Tibial nerve (tissue), 3 donors: ENCODE data around the gene ZNF726.

Source experiments
- POLR2A ChIP-seq, 2 donors: fragments of 450-650 bp; IDR thresholded peaks; one replicate each; pipeline ENCODE4 v1.6.1; 2017; ENCODE audit warnings: antibody characterized with exemption in 2 of 2, mild to moderate bottlenecking in 2 of 2, moderate library complexity in 2 of 2
- TF ChIP-seq, protein P1 (sequence below), 5 experiments: fragments of 200-600 bp in 3 of 5; fragments of 450-650 bp in 2 of 5; sonication (generic) in 3 of 5; IDR thresholded peaks; one replicate each; pipeline ENCODE4 v1.5.1; 2016 to 2019; ENCODE audit warnings: antibody characterized with exemption in 5 of 5, mild to moderate bottlenecking in 3 of 5, moderate library complexity in 2 of 5

DNA sequence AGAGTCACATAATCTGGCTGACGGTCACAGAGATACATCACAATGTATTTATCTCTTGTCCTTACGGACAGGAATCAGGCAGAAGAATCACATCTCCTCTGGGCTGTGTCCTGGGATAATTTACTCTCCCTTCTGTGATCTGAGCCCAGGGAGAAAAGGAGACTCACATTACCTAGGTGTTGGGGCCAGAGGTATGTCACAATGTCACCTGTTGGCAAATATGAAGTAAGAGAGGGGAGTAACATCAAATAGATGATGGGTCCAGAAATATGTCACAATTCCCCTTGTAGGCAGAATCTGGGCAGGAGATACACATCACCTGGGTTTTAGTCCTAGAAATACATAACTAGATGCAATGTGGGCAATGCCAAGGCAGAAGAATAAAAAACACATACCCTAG is 67.2 kb downstream of the ZNF726 start:
- TF ChIP-seq, protein P1, sequence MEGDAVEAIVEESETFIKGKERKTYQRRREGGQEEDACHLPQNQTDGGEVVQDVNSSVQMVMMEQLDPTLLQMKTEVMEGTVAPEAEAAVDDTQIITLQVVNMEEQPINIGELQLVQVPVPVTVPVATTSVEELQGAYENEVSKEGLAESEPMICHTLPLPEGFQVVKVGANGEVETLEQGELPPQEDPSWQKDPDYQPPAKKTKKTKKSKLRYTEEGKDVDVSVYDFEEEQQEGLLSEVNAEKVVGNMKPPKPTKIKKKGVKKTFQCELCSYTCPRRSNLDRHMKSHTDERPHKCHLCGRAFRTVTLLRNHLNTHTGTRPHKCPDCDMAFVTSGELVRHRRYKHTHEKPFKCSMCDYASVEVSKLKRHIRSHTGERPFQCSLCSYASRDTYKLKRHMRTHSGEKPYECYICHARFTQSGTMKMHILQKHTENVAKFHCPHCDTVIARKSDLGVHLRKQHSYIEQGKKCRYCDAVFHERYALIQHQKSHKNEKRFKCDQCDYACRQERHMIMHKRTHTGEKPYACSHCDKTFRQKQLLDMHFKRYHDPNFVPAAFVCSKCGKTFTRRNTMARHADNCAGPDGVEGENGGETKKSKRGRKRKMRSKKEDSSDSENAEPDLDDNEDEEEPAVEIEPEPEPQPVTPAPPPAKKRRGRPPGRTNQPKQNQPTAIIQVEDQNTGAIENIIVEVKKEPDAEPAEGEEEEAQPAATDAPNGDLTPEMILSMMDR (IDR thresholded peaks at IDR 0.05) = no peak
- no peak for TF ChIP-seq POLR2A (IDR thresholded peaks at IDR 0.05)
